HG03469 (cell line): ENCODE data around the gene ADORA2B.
"Not testable (repeated sequence)": the region's sequence is repeated elsewhere in the genome, so short reads cannot be mapped to it uniquely, and the experiment has no call there.

Source experiments
- ATAC-seq: cut with Tn5 transposase; IDR thresholded peaks from one replicate; pipeline ENCODE4 v1.9.1; 2021; ENCODE audit warnings: mild to moderate bottlenecking, moderate library complexity, moderate number of reproducible peaks; ENCODE audit not compliant: unreplicated experiment

Gene ADORA2B

GRCh38 chr17:15979013-15979412 lies 34.1 kb downstream of the ADORA2B start:
- not testable (repeated sequence) for ATAC-seq

- peak; percentile 93 for ATAC-seq
These were observed 36.3 kb downstream of the ADORA2B start for GRCh38 chr17:15981208-15981607.

- ATAC-seq: no peak
These were observed 37.0 kb downstream of the ADORA2B start for GRCh38 chr17:15981646-15982580.

GRCh38 chr17:15996322-15996721 lies 51.4 kb downstream of the ADORA2B start:
- ATAC-seq: no peak

- ATAC-seq: no peak
These were observed 53.2 kb downstream of the ADORA2B start for GRCh38 chr17:15998031-15998562.

- ATAC-seq: peak; percentile 93
These were observed 54.4 kb downstream of the ADORA2B start, which contains the start of the genes TTC19 and ZSWIM7 for GRCh38 chr17:15999141-15999973. TSS of gene TTC19 (plus strand) at chr17:15999824. CDS start at chr17:15999849, 25 bp downstream. TSS of gene ZSWIM7 (minus strand) at chr17:15999704. CDS start at chr17:15999594, 110 bp downstream.

- ATAC-seq: peak; percentile 13
These were observed 55.3 kb downstream of the ADORA2B start for GRCh38 chr17:15999974-16000827.

GRCh38 chr17:16001226-16001897 lies 56.4 kb downstream of the ADORA2B start:
- ATAC-seq: no peak

- no peak for ATAC-seq
These were observed 57.9 kb downstream of the ADORA2B start for GRCh38 chr17:16002708-16003260.

- ATAC-seq: no peak
These were observed 58.9 kb downstream of the ADORA2B start for GRCh38 chr17:16003841-16004240.

- no peak for ATAC-seq
These were observed 60.7 kb downstream of the ADORA2B start for GRCh38 chr17:16005636-16006035.

GRCh38 chr17:16007439-16007838 lies 62.5 kb downstream of the ADORA2B start:
- no peak for ATAC-seq

- ATAC-seq: no peak
These were observed 69.0 kb downstream of the ADORA2B start for GRCh38 chr17:16013943-16014407.

- no peak for ATAC-seq
These were observed 74.4 kb downstream of the ADORA2B start for GRCh38 chr17:16019347-16019746.

- no peak for ATAC-seq
These were observed 79.0 kb downstream of the ADORA2B start for GRCh38 chr17:16023881-16024280.

GRCh38 chr17:16025202-16025601 lies 80.3 kb downstream of the ADORA2B start:
- ATAC-seq: no peak
